Measurements from ENCODE around the gene TAB3.
"Not testable (repeated sequence)": the region's sequence is repeated elsewhere in the genome, so short reads cannot be mapped to it uniquely, and the experiment has no call there.

The TAB3 gene

GRCh38 chrX:30816079-30816478 is 73.0 kb downstream of the TAB3 start:
- Histone ChIP-seq H3K9me3 (ENCODE audit: insufficient read depth, low read depth, low read length) (no peaks in the 10 kb centered on the region), H3K36me3 (ENCODE audit: insufficient read depth, low read length) (no peaks in the 10 kb centered on the region), H3K27ac (ENCODE audit: low read depth, low read length) (no peak overlapping the region), H3K4me3 (ENCODE audit: low read length) (no peak overlapping the region), H3K9ac (ENCODE audit: low read depth, low read length) (no peak overlapping the region), H3K4me1 (ENCODE audit: insufficient read depth, low read length) (no peaks in the 10 kb centered on the region), H3K27me3 (ENCODE audit: insufficient read depth, low read length) (no peaks in the 10 kb centered on the region)
- 93% methylated on average over 3 of the region's 3 CpGs for WGBS

GRCh38 chrX:30814978-30815377 is 74.1 kb downstream of the TAB3 start:
- no peaks in the 10 kb centered on the region for H3K9me3 ChIP-seq (ENCODE audit: insufficient read depth, low read depth, low read length)
- H3K27me3 ChIP-seq (ENCODE audit: insufficient read depth, low read length) = no peaks in the 10 kb centered on the region
- H3K9ac ChIP-seq (ENCODE audit: low read depth, low read length) = no peak overlapping the region
- no peaks in the 10 kb centered on the region for H3K36me3 ChIP-seq (ENCODE audit: insufficient read depth, low read length)
- no peak overlapping the region for H3K27ac ChIP-seq (ENCODE audit: low read depth, low read length)
- WGBS = 96% methylated on average over 3 of the region's 7 CpGs
- no peaks in the 10 kb centered on the region for H3K4me1 ChIP-seq (ENCODE audit: insufficient read depth, low read length)
- H3K4me3 ChIP-seq (ENCODE audit: low read length) = no peak overlapping the region

DNA sequence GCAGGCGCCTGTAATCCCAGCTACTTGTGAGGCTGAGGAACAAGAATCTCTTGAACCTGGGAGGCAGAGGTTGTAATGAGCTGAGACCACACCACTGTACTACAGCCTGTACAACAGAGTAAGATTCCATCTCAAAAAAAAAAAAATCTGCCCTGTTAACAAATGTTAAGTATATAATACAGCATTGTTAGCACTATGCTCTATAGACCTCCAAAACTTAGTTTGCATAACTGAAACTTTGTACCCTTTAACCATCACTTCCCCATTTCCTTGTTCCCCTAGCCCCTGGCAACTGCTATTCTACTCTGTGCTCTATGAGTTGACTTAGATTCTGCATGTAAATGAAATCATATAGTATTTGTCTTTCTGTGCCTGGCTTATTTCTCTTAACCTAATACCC is 76.7 kb downstream of the TAB3 start:
- Histone ChIP-seq H3K4me3 (ENCODE audit: low read length) (no peak overlapping the region), H3K36me3 (ENCODE audit: insufficient read depth, low read length) (no peaks in the 10 kb centered on the region), H3K4me1 (ENCODE audit: insufficient read depth, low read length) (no peaks in the 10 kb centered on the region), H3K9me3 (ENCODE audit: insufficient read depth, low read depth, low read length) (no peaks in the 10 kb centered on the region), H3K9ac (ENCODE audit: low read depth, low read length) (no peak overlapping the region), H3K27ac (ENCODE audit: low read depth, low read length) (no peak overlapping the region), H3K27me3 (ENCODE audit: insufficient read depth, low read length) (no peaks in the 10 kb centered on the region)
- WGBS = no CpG with 5 or more reads among the region's 1 CpG

- Histone ChIP-seq H3K9me3 (ENCODE audit: insufficient read depth, low read depth, low read length) (no peaks in the 10 kb centered on the region), H3K27me3 (ENCODE audit: insufficient read depth, low read length) (no peaks in the 10 kb centered on the region), H3K4me1 (ENCODE audit: insufficient read depth, low read length) (no peaks in the 10 kb centered on the region), H3K9ac (ENCODE audit: low read depth, low read length) (no peak overlapping the region), H3K4me3 (ENCODE audit: low read length) (no peak overlapping the region), H3K27ac (ENCODE audit: low read depth, low read length) (no peak overlapping the region), H3K36me3 (ENCODE audit: insufficient read depth, low read length) (no peaks in the 10 kb centered on the region)
- 96% methylated on average over 7 of the region's 7 CpGs for WGBS
Observed at GRCh38 chrX:30806187-30806728, 82.8 kb downstream of the TAB3 start.

DNA sequence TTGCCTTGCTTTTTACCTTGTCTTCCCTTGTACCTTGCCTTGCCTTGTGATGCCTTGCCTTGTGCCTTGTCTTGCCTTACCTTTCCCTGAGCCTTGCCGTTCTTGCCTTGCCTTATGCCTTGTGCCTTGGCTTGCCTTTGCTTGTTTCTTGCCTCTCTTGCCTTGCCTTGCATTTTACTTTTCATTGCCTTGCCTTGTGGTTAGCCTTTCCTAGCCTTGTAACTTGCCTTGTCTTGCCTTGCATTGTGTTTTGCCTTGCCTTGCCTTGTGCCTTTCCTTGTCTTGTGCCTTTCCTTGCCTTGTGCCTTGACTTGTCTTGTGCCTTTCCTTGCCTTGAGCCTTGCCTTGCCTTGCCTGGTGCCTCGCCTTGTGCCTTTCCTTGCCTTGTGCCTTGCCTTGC is 84.6 kb downstream of the TAB3 start:
- WGBS = 91% methylated on average over 2 of the region's 2 CpGs
- no peak overlapping the region for H3K4me3 ChIP-seq (ENCODE audit: low read length)
- no peaks in the 10 kb centered on the region for H3K27me3 ChIP-seq (ENCODE audit: insufficient read depth, low read length)
- H3K27ac ChIP-seq (ENCODE audit: low read depth, low read length) = no peak overlapping the region
- H3K9me3 ChIP-seq (ENCODE audit: insufficient read depth, low read depth, low read length) = no peaks in the 10 kb centered on the region
- H3K36me3 ChIP-seq (ENCODE audit: insufficient read depth, low read length) = no peaks in the 10 kb centered on the region
- no peak overlapping the region for H3K9ac ChIP-seq (ENCODE audit: low read depth, low read length)
- no peaks in the 10 kb centered on the region for H3K4me1 ChIP-seq (ENCODE audit: insufficient read depth, low read length)

DNA sequence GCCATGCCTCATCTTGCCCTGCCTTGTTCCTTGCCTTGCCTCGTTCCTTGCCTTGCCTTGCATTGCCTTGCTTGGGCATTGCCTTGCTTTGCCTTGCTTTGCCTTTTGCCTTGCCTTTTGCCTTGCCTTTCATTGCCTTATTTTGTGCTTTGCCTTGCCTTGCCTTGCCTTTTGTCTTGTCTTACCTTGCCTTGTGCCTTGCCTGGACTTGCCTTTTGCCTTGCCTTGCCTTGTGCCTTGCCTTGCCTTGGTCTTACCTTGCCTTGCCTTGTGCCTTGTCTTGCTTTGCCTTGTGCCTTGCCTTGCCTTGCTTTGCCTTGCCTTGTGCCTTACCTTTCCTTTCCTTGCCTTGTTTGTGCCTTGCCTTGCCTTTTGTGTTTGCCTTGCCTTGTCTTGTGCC is 88.2 kb downstream of the TAB3 start:
- Histone ChIP-seq H3K9me3 (ENCODE audit: insufficient read depth, low read depth, low read length) (no peaks in the 10 kb centered on the region), H3K9ac (ENCODE audit: low read depth, low read length) (no peak overlapping the region), H3K27me3 (ENCODE audit: insufficient read depth, low read length) (no peaks in the 10 kb centered on the region), H3K4me1 (ENCODE audit: insufficient read depth, low read length) (no peaks in the 10 kb centered on the region), H3K36me3 (ENCODE audit: insufficient read depth, low read length) (no peaks in the 10 kb centered on the region), H3K4me3 (ENCODE audit: low read length) (no peak overlapping the region), H3K27ac (ENCODE audit: low read depth, low read length) (no peak overlapping the region)
- WGBS = 96% methylated on average over 1 of the region's 1 CpG

GRCh38 chrX:30799327-30799726 is 89.7 kb downstream of the TAB3 start:
- no peak overlapping the region for H3K4me3 ChIP-seq (ENCODE audit: low read length)
- WGBS = 92% methylated on average over 2 of the region's 2 CpGs

GRCh38 chrX:30798810-30799209 is 90.2 kb downstream of the TAB3 start:
- 95% methylated on average over 3 of the region's 3 CpGs for WGBS
- H3K4me1 ChIP-seq (ENCODE audit: insufficient read depth, low read length) = no peaks in the 10 kb centered on the region

More at GRCh38 chrX:30799327-30799726, 89.7 kb downstream of the TAB3 start:
- no peaks in the 10 kb centered on the region for H3K9me3 ChIP-seq (ENCODE audit: insufficient read depth, low read depth, low read length)
- H3K27ac ChIP-seq (ENCODE audit: low read depth, low read length) = no peak overlapping the region
- no peaks in the 10 kb centered on the region for H3K4me1 ChIP-seq (ENCODE audit: insufficient read depth, low read length)
- no peaks in the 10 kb centered on the region for H3K36me3 ChIP-seq (ENCODE audit: insufficient read depth, low read length)
- H3K9ac ChIP-seq (ENCODE audit: low read depth, low read length) = no peak overlapping the region
- no peaks in the 10 kb centered on the region for H3K27me3 ChIP-seq (ENCODE audit: insufficient read depth, low read length)

GRCh38 chrX:30797301-30797700 is 91.8 kb downstream of the TAB3 start:
- H3K4me1 ChIP-seq (ENCODE audit: insufficient read depth, low read length); H3K27ac ChIP-seq (ENCODE audit: low read depth, low read length); H3K4me3 ChIP-seq (ENCODE audit: low read length); H3K36me3 ChIP-seq (ENCODE audit: insufficient read depth, low read length); H3K9ac ChIP-seq (ENCODE audit: low read depth, low read length); H3K27me3 ChIP-seq (ENCODE audit: insufficient read depth, low read length); H3K9me3 ChIP-seq (ENCODE audit: insufficient read depth, low read depth, low read length): not testable (repeated sequence)
- WGBS = 93% methylated on average over 1 of the region's 1 CpG

More at GRCh38 chrX:30798810-30799209, 90.2 kb downstream of the TAB3 start:
- H3K27me3 ChIP-seq (ENCODE audit: insufficient read depth, low read length) = no peaks in the 10 kb centered on the region
- H3K36me3 ChIP-seq (ENCODE audit: insufficient read depth, low read length) = no peaks in the 10 kb centered on the region
- no peak overlapping the region for H3K9ac ChIP-seq (ENCODE audit: low read depth, low read length)
- H3K27ac ChIP-seq (ENCODE audit: low read depth, low read length) = no peak overlapping the region
- no peaks in the 10 kb centered on the region for H3K9me3 ChIP-seq (ENCODE audit: insufficient read depth, low read depth, low read length)
- no peak overlapping the region for H3K4me3 ChIP-seq (ENCODE audit: low read length)

- no peak overlapping the region for H3K9ac ChIP-seq (ENCODE audit: low read depth, low read length)
- H3K27ac ChIP-seq (ENCODE audit: low read depth, low read length) = no peak overlapping the region
- H3K9me3 ChIP-seq (ENCODE audit: insufficient read depth, low read depth, low read length) = no peaks in the 10 kb centered on the region
- no peaks in the 10 kb centered on the region for H3K36me3 ChIP-seq (ENCODE audit: insufficient read depth, low read length)
- no peaks in the 10 kb centered on the region for H3K27me3 ChIP-seq (ENCODE audit: insufficient read depth, low read length)
- H3K4me3 ChIP-seq (ENCODE audit: low read length) = no peak overlapping the region
- 95% methylated on average over 6 of the region's 6 CpGs for WGBS
- H3K4me1 ChIP-seq (ENCODE audit: insufficient read depth, low read length) = no peaks in the 10 kb centered on the region
Observed at GRCh38 chrX:30795981-30796958, 92.8 kb downstream of the TAB3 start.

DNA sequence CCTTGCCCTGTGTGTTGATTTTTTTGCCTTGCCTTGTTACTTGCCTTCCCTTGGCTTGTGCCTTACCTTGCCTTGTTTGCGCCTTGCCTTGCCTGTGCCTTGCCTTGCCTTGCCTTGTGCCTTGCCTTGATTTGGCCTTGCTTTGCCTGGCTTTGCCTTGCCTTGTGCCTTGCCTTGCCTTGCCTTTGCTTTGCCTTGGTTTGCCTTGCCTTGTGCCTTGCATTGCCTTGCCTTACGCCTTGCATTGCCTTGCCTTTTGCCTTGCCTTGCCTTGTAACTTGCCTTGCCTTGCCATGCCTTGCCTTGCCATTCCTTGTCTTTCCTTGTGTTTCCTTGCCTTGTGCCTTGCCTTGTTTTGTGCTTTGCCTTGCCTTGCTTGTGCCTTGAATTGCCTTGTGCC is 94.6 kb downstream of the TAB3 start:
- H3K36me3 ChIP-seq (ENCODE audit: insufficient read depth, low read length) = no peaks in the 10 kb centered on the region
- WGBS = 80% methylated on average over 2 of the region's 2 CpGs
- H3K4me3 ChIP-seq (ENCODE audit: low read length) = no peak overlapping the region
- no peaks in the 10 kb centered on the region for H3K4me1 ChIP-seq (ENCODE audit: insufficient read depth, low read length)
- no peaks in the 10 kb centered on the region for H3K9me3 ChIP-seq (ENCODE audit: insufficient read depth, low read depth, low read length)
- no peaks in the 10 kb centered on the region; the same call in 1 of the 2 replicates for H3K27me3 ChIP-seq (ENCODE audit: insufficient read depth, low read length)
- no peak overlapping the region for H3K27ac ChIP-seq (ENCODE audit: low read depth, low read length)
- H3K9ac ChIP-seq (ENCODE audit: low read depth, low read length) = no peak overlapping the region

All from HUES64 (cell line).